Measurements from ENCODE around the gene SOS1.

GRCh38 chr2:39020383-39020782 is 100.5 kb downstream of the SOS1 start:
- TF ChIP-seq POLR2AphosphoS5 (IDR thresholded peaks at IDR 0.05; ENCODE audit: low read depth, low read length) (no peak), PAX5 (IDR thresholded peaks at IDR 0.05; ENCODE audit: insufficient read depth, low read length, severe bottlenecking) (no peak), POLR2A (IDR thresholded peaks at IDR 0.05; ENCODE audit: low read depth, low read length) (no peak), TAF1 (IDR thresholded peaks at IDR 0.05; ENCODE audit: low read depth, low read length) (no peak), SPI1 (IDR thresholded peaks at IDR 0.05; ENCODE audit: low read depth, low read length) (no peak)
